Neuron (in vitro differentiated cells): ENCODE data around the gene PHOSPHO2.
A peak's percentile ranks its signal among the peaks of the same experiment; 100 is the strongest.
"Not testable (repeated sequence)": the region's sequence is repeated elsewhere in the genome, so short reads cannot be mapped to it uniquely, and the experiment has no call there.

ENCODE experiments used
- H2AFZ ChIP-seq: one replicate; pipeline ENCODE4 v1.6.1; 2013; ENCODE audit warnings: low read depth, mild to moderate bottlenecking, inconsistent platforms, low read length, moderate library complexity
- H3K27me3 ChIP-seq: one replicate; pipeline ENCODE4 v1.6.1; 2013; ENCODE audit warnings: low read length; ENCODE audit not compliant: insufficient read depth
- H3K36me3 ChIP-seq: one replicate; pipeline ENCODE4 v1.6.1; 2013; ENCODE audit warnings: low read length; ENCODE audit not compliant: insufficient read depth
- H3K4me1 ChIP-seq: one replicate; pipeline ENCODE4 v1.6.1; 2013; ENCODE audit warnings: low read length; ENCODE audit not compliant: insufficient read depth
- H3K4me3 ChIP-seq: 2 replicates; pipeline ENCODE4 v1.5.1; 2013; ENCODE audit warnings: mild to moderate bottlenecking, low read length, moderate library complexity
- H3K9me3 ChIP-seq: one replicate; pipeline ENCODE4 v1.6.1; 2013; ENCODE audit warnings: low read length

PHOSPHO2 gene

GRCh38 chr2:169692718-169693117 lies 1.6 kb upstream of the PHOSPHO2 start:
- Histone ChIP-seq H2AFZ (no peak overlapping the region), H3K9me3 (peaks cover 2% of the 10 kb centered on the region), H3K27me3 (no peaks in the 10 kb centered on the region), H3K36me3 (peaks cover 5% of the 10 kb centered on the region), H3K4me3 (no peak overlapping the region), H3K4me1 (peaks cover 19% of the 10 kb centered on the region)

- H3K4me3 ChIP-seq = peak overlapping the region; percentile 63
Observed at GRCh38 chr2:169693360-169693759, 909 bp upstream of the PHOSPHO2 start.

GRCh38 chr2:169694894-169695260 lies 608 bp downstream of the PHOSPHO2 start:
- Histone ChIP-seq H3K9me3 (peaks cover 6% of the 10 kb centered on the region), H3K27me3 (no peaks in the 10 kb centered on the region), H3K4me1 (peaks cover 19% of the 10 kb centered on the region), H3K4me3 (peak overlapping the region; percentile 63), H3K36me3 (peaks cover 18% of the 10 kb centered on the region), H2AFZ (peak overlapping the region; percentile 85)

More at GRCh38 chr2:169693360-169693759, 909 bp upstream of the PHOSPHO2 start:
- Histone ChIP-seq H3K4me1 (peaks cover 19% of the 10 kb centered on the region), H3K9me3 (peaks cover 2% of the 10 kb centered on the region), H2AFZ (peak overlapping the region; percentile 85), H3K36me3 (peaks cover 9% of the 10 kb centered on the region), H3K27me3 (no peaks in the 10 kb centered on the region)

GRCh38 chr2:169696381-169696780 lies 2.1 kb downstream of the PHOSPHO2 start:
- Histone ChIP-seq H3K9me3 (peaks cover 4% of the 10 kb centered on the region), H3K27me3 (no peaks in the 10 kb centered on the region), H2AFZ (no peak overlapping the region), H3K4me3 (no peak overlapping the region), H3K36me3 (peaks cover 25% of the 10 kb centered on the region), H3K4me1 (peaks cover 19% of the 10 kb centered on the region)

GRCh38 chr2:169699173-169699572 lies 4.9 kb downstream of the PHOSPHO2 start:
- not testable (repeated sequence) for H3K27me3 ChIP-seq, H3K4me1 ChIP-seq, H2AFZ ChIP-seq, H3K9me3 ChIP-seq, H3K4me3 ChIP-seq
- H3K36me3 ChIP-seq = peaks cover 37% of the 10 kb centered on the region

- Histone ChIP-seq H3K4me1 (no peaks in the 10 kb centered on the region), H3K9me3 (peaks cover 4% of the 10 kb centered on the region), H3K27me3 (no peaks in the 10 kb centered on the region), H2AFZ (no peak overlapping the region), H3K36me3 (peaks cover 29% of the 10 kb centered on the region), H3K4me3 (no peak overlapping the region)
Observed at GRCh38 chr2:169702996-169703395, 8.7 kb downstream of the PHOSPHO2 start.

GRCh38 chr2:169704160-169704708 lies 10.0 kb downstream of the PHOSPHO2 start:
- H3K36me3 ChIP-seq = peaks cover 22% of the 10 kb centered on the region
- H3K4me3 ChIP-seq = no peak overlapping the region
- H3K27me3 ChIP-seq = no peaks in the 10 kb centered on the region
- peaks cover under 1% of the 10 kb centered on the region for H3K9me3 ChIP-seq
- H3K4me1 ChIP-seq = no peaks in the 10 kb centered on the region
- H2AFZ ChIP-seq = no peak overlapping the region

GRCh38 chr2:169705927-169706326 lies 11.7 kb downstream of the PHOSPHO2 start:
- Histone ChIP-seq H3K9me3 (no peaks in the 10 kb centered on the region), H3K36me3 (peaks cover 18% of the 10 kb centered on the region), H3K4me3 (no peak overlapping the region), H2AFZ (no peak overlapping the region), H3K27me3 (no peaks in the 10 kb centered on the region), H3K4me1 (no peaks in the 10 kb centered on the region)

- H3K9me3 ChIP-seq = peaks cover 4% of the 10 kb centered on the region
- H2AFZ ChIP-seq = no peak overlapping the region
- no peak overlapping the region for H3K4me3 ChIP-seq
- H3K27me3 ChIP-seq = no peaks in the 10 kb centered on the region
- no peaks in the 10 kb centered on the region for H3K4me1 ChIP-seq
- H3K36me3 ChIP-seq = peaks cover 9% of the 10 kb centered on the region
Observed at GRCh38 chr2:169707626-169708025, 13.4 kb downstream of the PHOSPHO2 start.

- H3K4me1 ChIP-seq = no peaks in the 10 kb centered on the region
- H3K9me3 ChIP-seq = peaks cover 4% of the 10 kb centered on the region
- no peak overlapping the region for H3K4me3 ChIP-seq
- no peaks in the 10 kb centered on the region for H3K27me3 ChIP-seq
- H3K36me3 ChIP-seq = peaks cover 2% of the 10 kb centered on the region
- no peak overlapping the region for H2AFZ ChIP-seq
Observed at GRCh38 chr2:169709331-169709730, 15.1 kb downstream of the PHOSPHO2 start.

- peaks cover 2% of the 10 kb centered on the region for H3K36me3 ChIP-seq
- no peak overlapping the region for H3K4me3 ChIP-seq
- no peaks in the 10 kb centered on the region for H3K27me3 ChIP-seq
- peaks cover 4% of the 10 kb centered on the region for H3K9me3 ChIP-seq
- no peaks in the 10 kb centered on the region for H3K4me1 ChIP-seq
- H2AFZ ChIP-seq = no peak overlapping the region
Observed at GRCh38 chr2:169709981-169710380, 15.7 kb downstream of the PHOSPHO2 start.

GRCh38 chr2:169711751-169712509 lies 17.7 kb downstream of the PHOSPHO2 start:
- no peak overlapping the region for H2AFZ ChIP-seq
- H3K9me3 ChIP-seq = peaks cover 4% of the 10 kb centered on the region
- no peaks in the 10 kb centered on the region for H3K27me3 ChIP-seq
- no peaks in the 10 kb centered on the region for H3K4me1 ChIP-seq
- no peak overlapping the region for H3K4me3 ChIP-seq
- peaks cover 2% of the 10 kb centered on the region for H3K36me3 ChIP-seq

GRCh38 chr2:169712791-169713227 lies 18.5 kb downstream of the PHOSPHO2 start:
- Histone ChIP-seq H3K4me1 (no peaks in the 10 kb centered on the region), H3K27me3 (no peaks in the 10 kb centered on the region), H2AFZ (no peak overlapping the region), H3K9me3 (peaks cover 4% of the 10 kb centered on the region), H3K36me3 (peaks cover 2% of the 10 kb centered on the region), H3K4me3 (no peak overlapping the region)
